OCI-LY7 (cell line): ENCODE data around the gene TLR2.

Source experiments
- EZH2phosphoT487 ChIP-seq: fragments of 200-600 bp; sonication (generic); IDR thresholded peaks from 2 replicates; pipeline ENCODE4 v1.6.1; 2018; ENCODE audit warnings: low read depth, borderline replicate concordance, mild to moderate bottlenecking, mixed run types, antibody characterized with exemption, low read length, moderate library complexity, mixed read lengths
- TF ChIP-seq, protein P1 (sequence below): fragments of 200-600 bp; sonication (generic); conservative IDR thresholded peaks from 2 replicates; pipeline ENCODE4 v1.5.1; 2014; ENCODE audit warnings: mild to moderate bottlenecking, antibody characterized with exemption, low read length, moderate library complexity, mixed read lengths

DNA sequence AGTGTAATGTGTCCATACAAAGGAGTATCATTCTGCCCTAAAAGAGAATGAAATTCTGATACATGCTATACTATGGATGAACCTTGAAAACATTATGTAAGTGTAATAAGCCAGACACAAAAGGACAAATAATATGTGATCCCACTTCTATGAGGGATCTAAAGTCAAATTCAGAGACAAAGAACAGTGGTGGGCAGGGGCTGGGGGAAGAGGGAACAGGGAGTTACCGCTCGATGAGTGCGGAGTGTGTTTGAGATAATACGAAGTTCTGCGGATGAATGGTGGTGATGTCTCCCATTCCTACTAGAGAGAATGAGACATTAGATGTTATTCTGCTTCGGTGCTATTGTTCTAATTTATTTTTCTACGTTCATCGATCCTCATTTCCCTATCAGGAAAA, 46.1 kb upstream of the TLR2 start:
- TF ChIP-seq, protein P1, sequence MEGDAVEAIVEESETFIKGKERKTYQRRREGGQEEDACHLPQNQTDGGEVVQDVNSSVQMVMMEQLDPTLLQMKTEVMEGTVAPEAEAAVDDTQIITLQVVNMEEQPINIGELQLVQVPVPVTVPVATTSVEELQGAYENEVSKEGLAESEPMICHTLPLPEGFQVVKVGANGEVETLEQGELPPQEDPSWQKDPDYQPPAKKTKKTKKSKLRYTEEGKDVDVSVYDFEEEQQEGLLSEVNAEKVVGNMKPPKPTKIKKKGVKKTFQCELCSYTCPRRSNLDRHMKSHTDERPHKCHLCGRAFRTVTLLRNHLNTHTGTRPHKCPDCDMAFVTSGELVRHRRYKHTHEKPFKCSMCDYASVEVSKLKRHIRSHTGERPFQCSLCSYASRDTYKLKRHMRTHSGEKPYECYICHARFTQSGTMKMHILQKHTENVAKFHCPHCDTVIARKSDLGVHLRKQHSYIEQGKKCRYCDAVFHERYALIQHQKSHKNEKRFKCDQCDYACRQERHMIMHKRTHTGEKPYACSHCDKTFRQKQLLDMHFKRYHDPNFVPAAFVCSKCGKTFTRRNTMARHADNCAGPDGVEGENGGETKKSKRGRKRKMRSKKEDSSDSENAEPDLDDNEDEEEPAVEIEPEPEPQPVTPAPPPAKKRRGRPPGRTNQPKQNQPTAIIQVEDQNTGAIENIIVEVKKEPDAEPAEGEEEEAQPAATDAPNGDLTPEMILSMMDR = no peak
- no peak for TF ChIP-seq EZH2phosphoT487
